Colon (tissue), 2 donors: ENCODE measurements around the gene SCYL2.
"Not testable (repeated sequence)": the region's sequence is repeated elsewhere in the genome, so short reads cannot be mapped to it uniquely, and the experiment has no call there.

Experiments
- FAIRE-seq: peaks from 2 replicates; lab custom pipeline; 2012; peaks lifted over from hg19 to GRCh38; lab: Jason Lieb, UNC
- donor health status: control.
- donor health status: control.

SCYL2 gene

DNA sequence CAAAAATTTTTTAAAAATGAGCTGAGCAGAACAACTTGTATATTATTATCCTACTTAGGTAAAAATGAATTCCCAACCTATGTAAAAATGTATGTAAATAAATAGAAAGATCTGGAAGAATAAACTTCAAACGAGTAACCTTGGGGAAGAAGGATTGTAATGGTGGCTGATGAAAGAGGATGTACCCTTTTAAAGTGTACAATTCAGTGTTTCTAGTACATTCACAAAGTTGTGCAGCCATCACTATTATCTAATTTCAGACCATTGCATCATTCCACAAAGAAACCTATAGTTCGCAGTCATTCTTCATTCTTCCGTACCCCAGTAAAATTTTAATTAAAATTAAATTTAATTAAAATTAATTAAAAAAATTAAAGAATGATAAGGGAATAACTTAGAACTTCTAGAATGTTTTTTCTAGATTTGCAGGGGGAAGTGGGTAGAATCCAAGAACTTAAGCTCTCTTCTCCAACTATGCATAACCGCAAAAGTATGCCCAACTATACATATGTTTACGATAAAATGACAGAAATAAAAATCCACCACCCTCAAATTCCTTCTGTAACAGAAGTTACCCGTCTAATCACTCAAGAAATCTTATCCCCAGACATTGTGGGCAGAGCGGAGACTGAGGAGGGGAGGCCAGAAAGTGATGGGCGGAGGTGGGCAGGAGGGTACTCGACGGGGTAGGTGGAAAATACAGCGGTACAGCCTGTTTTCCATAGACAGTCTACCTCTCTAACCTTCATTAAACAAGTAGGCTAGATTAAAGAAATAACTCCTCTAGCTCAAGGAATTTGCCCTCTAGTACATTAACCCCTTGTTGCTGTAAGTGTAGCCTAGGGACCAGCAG is 1.0 kb upstream of the SCYL2 start:
- no peak for FAIRE-seq

DNA sequence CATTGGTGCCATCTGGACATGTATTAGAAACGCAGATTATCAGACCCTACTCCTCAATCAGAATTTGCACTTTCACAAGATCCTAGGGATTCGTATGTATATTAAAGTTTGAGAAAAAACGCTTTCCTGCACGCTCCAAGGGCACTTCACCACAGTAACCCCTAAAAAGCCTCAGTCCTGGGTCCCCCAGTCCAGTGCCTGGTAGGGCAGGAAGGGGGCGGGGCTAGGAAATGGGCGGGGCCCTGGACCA is 467 bp upstream of the SCYL2 start:
- FAIRE-seq = no peak

DNA sequence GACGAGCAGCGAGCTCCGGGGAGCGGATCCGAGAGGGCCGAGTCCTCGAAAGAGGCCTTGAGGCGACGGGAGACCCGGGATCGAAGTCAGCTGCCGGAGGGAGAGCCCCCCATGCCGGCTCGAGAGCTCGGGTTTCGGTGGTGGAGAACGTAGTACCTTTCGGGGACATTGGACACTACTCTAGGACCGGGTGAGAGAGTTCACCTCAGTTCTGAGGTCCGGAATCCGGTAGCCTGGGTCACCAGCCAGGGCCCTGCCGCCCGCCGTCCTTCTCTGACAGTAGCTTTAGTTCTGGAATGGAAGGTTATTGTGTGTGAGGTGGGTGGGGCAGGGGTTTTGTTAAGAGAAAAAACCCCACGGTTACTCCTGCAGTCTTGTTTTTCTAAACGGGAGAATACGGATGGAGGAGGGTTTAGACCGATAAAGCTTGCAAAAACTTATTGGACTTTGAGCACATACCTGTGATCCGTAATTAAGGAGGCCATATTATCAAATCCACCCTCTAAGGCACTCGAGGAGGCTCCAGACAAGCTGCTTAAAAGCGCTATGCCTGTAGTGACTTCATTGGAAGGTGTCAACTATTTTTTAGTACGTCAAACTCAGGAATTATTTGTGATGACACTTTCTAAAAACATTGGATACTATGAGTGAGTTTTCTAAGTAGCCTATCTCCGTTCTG is 765 bp downstream of the SCYL2 start:
- no peak for FAIRE-seq

DNA sequence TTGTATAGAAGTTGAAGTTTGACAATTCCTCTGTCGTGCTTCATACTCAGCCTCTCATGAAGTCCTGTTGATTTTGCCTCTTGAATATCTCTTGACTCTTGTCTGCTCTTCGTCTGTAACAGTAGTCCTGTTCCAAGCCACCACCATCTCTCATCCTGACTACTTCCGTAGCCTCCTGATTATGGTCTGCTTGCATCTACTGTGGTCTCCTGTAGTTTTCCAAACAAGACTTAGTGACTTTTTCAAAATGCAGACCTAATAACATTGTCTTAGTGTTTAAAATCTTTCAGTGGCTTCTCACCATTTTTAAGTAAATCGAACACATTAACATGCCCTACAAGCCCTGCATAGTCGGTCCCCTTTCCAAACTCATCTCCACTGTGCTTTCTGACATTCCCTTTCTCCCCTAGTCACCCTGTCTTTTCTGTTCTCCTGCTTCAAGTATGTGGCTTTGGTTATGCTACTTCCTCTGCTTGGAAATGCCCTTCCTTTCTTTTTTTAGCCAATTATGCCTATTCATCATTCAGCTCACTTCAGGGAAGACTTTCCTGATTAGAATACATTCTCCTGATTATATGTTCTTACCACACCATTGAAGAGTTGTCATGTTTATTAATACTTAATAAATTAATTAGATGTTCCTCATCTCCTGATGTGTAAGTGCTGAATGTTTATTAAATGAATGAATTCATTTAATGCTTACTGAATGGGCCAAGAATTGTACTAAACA is 2.0 kb downstream of the SCYL2 start:
- no peak for FAIRE-seq

DNA sequence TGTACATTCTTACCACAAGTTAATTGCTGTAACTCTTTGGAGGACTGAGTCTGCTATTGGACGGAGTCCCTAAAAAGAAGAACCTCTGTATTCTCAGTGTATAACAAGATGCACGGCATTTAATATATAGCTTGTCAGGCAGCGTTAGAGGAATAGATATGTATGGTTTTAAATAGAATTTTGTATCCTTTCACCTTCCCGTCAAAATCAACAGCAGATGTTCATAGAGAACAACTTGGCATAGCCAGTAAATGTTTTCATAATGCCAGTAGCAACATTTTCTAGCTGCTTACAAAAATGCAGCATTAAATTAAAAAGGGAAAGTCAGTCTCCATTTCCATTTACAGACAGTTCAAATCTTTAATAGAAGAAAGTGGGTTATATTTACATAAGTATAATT is 6.8 kb downstream of the SCYL2 start:
- FAIRE-seq = no peak

DNA sequence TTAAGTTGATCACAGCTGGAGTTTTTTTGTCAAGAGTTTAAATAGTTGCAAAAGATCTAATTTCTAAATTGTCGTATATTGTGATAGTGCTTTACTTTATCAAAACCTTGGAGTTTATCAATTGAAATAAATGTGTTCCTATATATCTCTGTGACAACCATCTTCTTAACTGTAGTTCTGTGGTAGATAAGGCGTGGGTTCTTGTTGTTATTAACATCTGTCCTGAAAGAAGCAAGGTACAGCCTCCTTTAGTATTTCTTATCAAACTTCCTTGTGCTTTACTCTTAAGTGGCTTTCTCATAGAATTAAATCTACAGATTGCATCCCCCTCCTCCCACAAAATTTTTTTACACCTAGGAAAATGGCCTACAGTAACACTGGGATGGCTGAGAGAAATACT is 7.3 kb downstream of the SCYL2 start:
- no peak for FAIRE-seq

- FAIRE-seq = no peak
These were observed 12.2 kb downstream of the SCYL2 start for GRCh38 chr12:100279159-100279558.

DNA sequence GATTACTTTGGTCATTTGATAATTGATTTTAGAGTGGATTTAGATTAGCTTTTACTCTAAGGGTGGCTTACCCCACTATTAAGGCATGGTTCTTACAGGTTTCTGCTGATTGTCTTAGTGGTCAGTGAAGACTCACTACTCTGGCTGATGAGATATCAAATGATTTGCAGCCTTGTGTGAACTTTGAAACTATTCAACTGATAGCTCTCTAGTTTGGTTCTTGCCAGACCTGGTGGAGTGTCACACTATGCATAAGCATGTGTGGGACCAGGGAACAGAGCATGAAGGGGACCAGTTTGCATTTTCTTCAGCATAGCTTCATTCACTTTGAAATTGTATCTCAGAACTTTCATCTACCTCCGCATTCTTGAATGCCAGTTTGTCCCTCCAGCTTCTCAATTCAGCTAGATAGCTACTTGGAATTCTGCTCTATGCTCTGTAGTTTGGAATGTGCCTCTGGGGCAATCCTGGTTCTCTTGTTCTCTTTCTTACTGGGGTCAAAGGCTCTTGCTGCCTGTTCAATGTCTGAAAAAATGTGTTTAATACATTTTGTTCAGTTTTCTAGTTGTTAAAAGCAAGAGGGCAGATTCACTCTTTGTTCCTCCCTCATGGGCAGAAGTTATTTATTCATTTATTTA is 12.7 kb downstream of the SCYL2 start:
- no peak for FAIRE-seq

GRCh38 chr12:100284556-100284955 is 17.6 kb downstream of the SCYL2 start:
- not testable (repeated sequence) for FAIRE-seq

DNA sequence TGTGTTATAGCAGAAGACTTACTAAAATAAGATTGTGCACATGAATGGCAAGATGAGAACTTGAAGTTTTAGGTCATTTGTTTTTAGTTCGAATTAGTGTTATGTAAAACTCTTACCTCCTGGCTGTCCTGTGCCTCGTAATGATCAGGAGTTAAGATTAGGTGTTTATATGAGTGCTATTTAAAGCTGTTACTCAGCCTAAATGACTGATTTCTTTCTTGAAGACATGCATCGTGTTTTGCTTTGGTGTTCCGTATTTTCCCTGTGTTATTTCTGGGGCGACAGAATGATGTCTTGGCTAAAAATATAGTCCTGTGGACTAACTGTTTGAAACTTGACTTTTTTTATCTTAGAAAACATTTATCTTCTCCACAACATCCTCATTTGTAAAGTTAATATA is 22.1 kb downstream of the SCYL2 start:
- FAIRE-seq = no peak

DNA sequence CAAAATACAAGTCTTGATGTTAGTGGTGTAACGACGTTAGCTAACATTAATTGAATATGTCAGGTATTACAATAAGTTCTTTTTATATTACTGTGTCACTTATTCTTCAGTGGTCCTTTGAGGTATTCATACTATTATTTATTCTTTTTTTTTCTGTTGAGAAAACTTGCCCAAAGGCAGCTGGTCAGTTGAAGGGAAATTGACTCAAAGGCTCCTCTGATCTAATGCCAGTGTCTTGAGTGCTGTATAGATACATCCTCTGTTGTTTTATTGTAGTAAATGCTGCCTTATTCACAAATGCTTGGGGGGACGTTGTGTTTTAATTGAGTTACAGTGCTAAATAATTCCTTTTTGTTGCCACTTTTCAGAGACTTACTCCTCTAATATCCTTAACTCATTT is 23.0 kb downstream of the SCYL2 start:
- FAIRE-seq = no peak

DNA sequence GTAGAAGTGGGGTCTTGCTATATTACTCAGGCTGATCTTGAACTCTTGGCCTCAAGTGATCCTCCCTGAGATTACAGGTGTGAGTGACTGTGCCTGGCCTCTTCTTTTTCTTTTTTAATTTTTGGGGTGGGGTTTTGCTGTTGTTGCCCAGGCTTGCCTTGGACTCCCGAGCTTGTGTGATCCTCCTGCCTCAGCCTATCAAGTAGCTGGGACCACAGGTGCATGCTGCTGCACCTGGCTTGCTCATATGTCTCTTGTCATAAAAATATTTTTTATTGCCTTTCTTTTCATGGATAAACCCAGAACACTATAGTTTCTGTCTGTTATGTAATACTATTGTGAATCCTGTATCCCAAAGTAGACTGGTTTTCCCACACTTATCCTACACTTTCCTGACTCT is 26.0 kb downstream of the SCYL2 start:
- no peak for FAIRE-seq

GRCh38 chr12:100294366-100294765 is 27.4 kb downstream of the SCYL2 start:
- FAIRE-seq = not testable (repeated sequence)

- no peak for FAIRE-seq
These were observed 29.0 kb downstream of the SCYL2 start for GRCh38 chr12:100295764-100296555.

DNA sequence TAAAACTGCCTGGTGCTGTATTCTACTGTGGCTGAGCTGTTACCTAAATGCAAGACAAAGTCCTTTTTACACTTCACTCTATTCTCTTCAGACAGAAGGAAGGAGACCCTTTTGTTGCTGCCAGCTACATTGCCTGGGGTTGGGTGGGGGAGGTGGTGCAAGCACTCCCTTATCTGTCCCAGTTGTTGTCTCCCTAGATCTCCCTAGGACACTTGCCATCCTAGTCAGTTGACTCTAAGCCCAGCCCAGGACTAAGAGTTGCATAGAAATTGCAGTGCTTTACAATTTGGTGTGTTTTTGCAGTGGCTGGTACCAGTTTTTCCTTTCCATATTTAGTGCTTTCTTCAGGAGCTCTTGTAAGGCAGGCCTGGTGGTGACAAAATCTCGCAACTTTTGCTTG is 35.1 kb downstream of the SCYL2 start:
- FAIRE-seq = no peak

GRCh38 chr12:100303831-100304230 is 36.9 kb downstream of the SCYL2 start:
- FAIRE-seq = no peak

DNA sequence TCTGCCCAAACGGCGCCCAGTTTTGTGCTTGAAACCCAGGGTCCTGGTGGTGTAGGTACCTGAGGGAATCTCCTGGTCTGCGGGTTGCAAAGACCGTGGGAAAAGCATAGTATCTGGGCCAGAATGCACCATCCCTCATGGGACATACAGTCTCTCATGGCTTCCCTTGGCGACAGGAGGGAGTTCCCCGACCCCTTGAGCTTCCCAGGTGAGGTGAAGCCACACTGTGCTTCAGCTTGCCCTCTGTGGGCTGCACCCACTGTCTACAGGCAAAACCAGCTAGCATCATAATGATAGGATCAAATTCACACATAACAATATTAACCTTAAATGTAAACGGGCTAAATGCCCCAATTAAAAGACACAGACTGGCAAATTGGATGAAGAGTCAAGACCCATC is 37.4 kb downstream of the SCYL2 start:
- not testable (repeated sequence) for FAIRE-seq

DNA sequence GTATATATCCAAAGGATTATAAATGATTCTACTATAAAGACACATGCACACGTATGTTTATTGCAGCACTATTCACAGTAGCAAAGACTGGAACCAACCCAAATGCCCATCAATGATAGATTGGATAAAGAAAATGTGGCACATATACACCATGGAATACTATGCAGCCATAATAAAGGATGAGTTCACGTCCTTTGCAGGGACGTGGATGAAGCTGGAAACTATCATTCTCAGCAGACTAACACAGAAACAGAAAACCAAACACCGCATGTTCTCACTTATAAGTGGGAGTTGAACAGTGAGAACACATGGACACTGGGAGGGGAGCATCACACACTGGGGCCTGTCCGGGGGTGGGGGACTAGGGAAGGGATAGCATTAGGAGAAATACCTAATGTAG is 41.2 kb downstream of the SCYL2 start:
- FAIRE-seq = not testable (repeated sequence)

- FAIRE-seq = no peak
These were observed 44.3 kb downstream of the SCYL2 start for GRCh38 chr12:100311317-100311716.

DNA sequence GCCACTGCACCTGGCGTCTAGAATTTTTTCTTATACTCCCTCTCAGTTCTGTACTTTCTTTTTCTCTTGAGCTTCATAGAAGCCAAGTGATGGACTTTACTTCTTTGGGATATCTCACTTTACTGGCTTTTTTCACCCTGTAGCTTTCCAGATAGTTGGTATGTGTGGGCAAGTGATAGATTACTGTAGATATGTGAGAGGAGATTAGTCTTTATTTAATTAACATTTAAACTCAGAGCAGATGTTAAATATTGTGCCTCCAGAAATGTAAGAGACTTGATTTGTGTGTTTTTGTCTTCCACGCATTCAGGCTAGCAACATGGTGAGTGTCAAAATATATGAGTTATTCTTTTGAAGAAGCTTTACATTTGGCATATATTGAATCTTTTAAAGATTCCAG is 50.4 kb downstream of the SCYL2 start:
- no peak for FAIRE-seq

GRCh38 chr12:100324498-100324897 is 57.5 kb downstream of the SCYL2 start:
- FAIRE-seq = no peak

GRCh38 chr12:100326208-100326607 is 59.2 kb downstream of the SCYL2 start:
- peak; percentile 47 for FAIRE-seq
